SK-N-SH (cell line): ENCODE measurements around the gene PRDM15. TPM values are rescaled to one million over a fixed set of nuclear protein-coding genes. Genes with fewer than 3 reads are reported as not detected.

ENCODE experiments used
- CTCF ChIA-PET: fragments of 300-600, 350-600 bp; formaldehyde crosslinking; extraction: SDS; loops from one replicate; lab custom pipeline; 2021; lab: Yijun Ruan, JAX
- POLR2A ChIA-PET: fragments of 350-600 bp; sonication (Branson Sonifier 250); formaldehyde crosslinking; extraction: SDS; loops from one replicate; lab custom pipeline; 2020; ENCODE audit warnings: antibody characterized with exemption, inconsistent platforms; lab: Yijun Ruan, JAX
- DNase-seq: peaks from one replicate; pipeline ENCODE4 v3.0.0; 2012
- H2AFZ ChIP-seq: fragments of 200-600 bp; sonication (generic); 2 replicates; pipeline ENCODE4 v1.8.1; 2016; ENCODE audit warnings: antibody characterized with exemption, mild to moderate bottlenecking, low read depth
- H3F3A ChIP-seq: fragments of 200-600 bp; sonication (generic); replicated peaks from 2 replicates; pipeline ENCODE3; 2016; ENCODE audit warnings: antibody characterized with exemption, mild to moderate bottlenecking; ENCODE audit not compliant: insufficient read depth
- H3K27ac ChIP-seq, 2 experiments: fragments of 200-500 bp in 1 of 2; fragments of 200-600 bp in 1 of 2; sonication (Bioruptor generic) in 1 of 2; sonication (generic), shearing (Covaris generic) in 1 of 2; 2 replicates each; pipeline versions ENCODE4 v1.5.1 to v1.6.1; 2014 to 2016; ENCODE audit warnings: low read depth in 2 of 2, inconsistent platforms in 1 of 2, low read length in 1 of 2, mild to moderate bottlenecking in 1 of 2, mixed read lengths in 1 of 2
- H3K27me3 ChIP-seq: fragments of 200-600 bp; sonication (generic), shearing (Covaris generic); 2 replicates; pipeline ENCODE4 v1.6.1; 2016; ENCODE audit warnings: mixed run types; ENCODE audit not compliant: insufficient read depth
- H3K36me3 ChIP-seq, 2 experiments: fragments of 200-500 bp in 1 of 2; fragments of 200-600 bp in 1 of 2; sonication (Bioruptor generic) in 1 of 2; sonication (generic) in 1 of 2; replicated peaks in 1 of 2; 2 replicates each; pipeline versions ENCODE3 to v1.5.1; 2014 to 2016; ENCODE audit warnings: low read length in 1 of 2, mild to moderate bottlenecking in 1 of 2; ENCODE audit not compliant: insufficient read depth in 2 of 2, control insufficient read depth in 1 of 2
- H3K4me1 ChIP-seq, 2 experiments: fragments of 200-500 bp in 1 of 2; fragments of 200-600 bp in 1 of 2; sonication (Bioruptor generic) in 1 of 2; sonication (generic), shearing (Covaris generic) in 1 of 2; 2 replicates each; pipeline versions ENCODE4 v1.5.1 to v1.6.1; 2014 to 2016; ENCODE audit warnings: low read depth in 1 of 2, low read length in 1 of 2, mixed run types in 1 of 2; ENCODE audit not compliant: insufficient read depth in 2 of 2, control insufficient read depth in 1 of 2
- H3K4me2 ChIP-seq: fragments of 200-600 bp; sonication (generic), shearing (Covaris generic); 2 replicates; pipeline ENCODE4 v1.6.1; 2017; ENCODE audit warnings: mixed run types
- H3K4me3 ChIP-seq, 2 experiments: fragments of 200-500 bp in 1 of 2; fragments of 200-600 bp in 1 of 2; sonication (Bioruptor generic) in 1 of 2; sonication (generic), shearing (Covaris generic) in 1 of 2; 2 replicates each; pipeline versions ENCODE4 v1.5.1 to v1.8.1; 2014 to 2016; ENCODE audit warnings: low read depth in 2 of 2, inconsistent platforms in 1 of 2, low read length in 1 of 2, mild to moderate bottlenecking in 1 of 2, mixed read lengths in 1 of 2, moderate library complexity in 1 of 2
- H3K79me2 ChIP-seq: fragments of 200-600 bp; sonication (generic); 2 replicates; pipeline ENCODE4 v1.8.1; 2017; ENCODE audit warnings: mild to moderate bottlenecking; ENCODE audit not compliant: insufficient read depth
- H3K9ac ChIP-seq: fragments of 200-600 bp; sonication (generic); 2 replicates; pipeline ENCODE4 v1.6.1; 2017; ENCODE audit warnings: mixed run types
- H3K9me2 ChIP-seq: fragments of 200-600 bp; sonication (generic); 2 replicates; pipeline ENCODE4 v1.6.1; 2017; ENCODE audit warnings: mixed run types
- H3K9me3 ChIP-seq: fragments of 200-600 bp; sonication (generic); 2 replicates; pipeline ENCODE4 v1.6.1; 2017; ENCODE audit warnings: mixed run types, mild to moderate bottlenecking, moderate library complexity
- H4K20me1 ChIP-seq: fragments of 200-600 bp; sonication (generic); 2 replicates; pipeline ENCODE4 v1.6.1; 2017; ENCODE audit warnings: mild to moderate bottlenecking, mixed run types; ENCODE audit not compliant: insufficient read depth
- CTCF ChIP-seq: fragments of 200-600 bp; sonication (generic); IDR thresholded peaks from 2 replicates; pipeline ENCODE4 v1.6.1; 2017; ENCODE audit warnings: antibody characterized with exemption, mild to moderate bottlenecking, moderate library complexity
- ELF1 ChIP-seq: IDR thresholded peaks from 2 replicates; pipeline ENCODE4 v1.4.0; 2012
- EP300 ChIP-seq, 2 experiments: IDR thresholded peaks; 2 replicates each; pipeline versions ENCODE4 v1.4.0 to v1.6.1; 2012; ENCODE audit warnings: borderline replicate concordance in 1 of 2, low read depth in 1 of 2, low read length in 1 of 2
- EZH2phosphoT487 ChIP-seq: fragments of 200-600 bp; sonication (generic); IDR thresholded peaks from 2 replicates; pipeline ENCODE4 v1.6.1; 2017; ENCODE audit warnings: low read depth, mixed run types, mild to moderate bottlenecking, antibody characterized with exemption, moderate library complexity, borderline replicate concordance
- FOSL2 ChIP-seq: IDR thresholded peaks from 2 replicates; pipeline ENCODE4 v1.4.0; 2012; ENCODE audit warnings: low read depth, mild to moderate bottlenecking, moderate library complexity, borderline replicate concordance
- FOXJ3 ChIP-seq: sonication (generic); formaldehyde crosslinking; IDR thresholded peaks from 2 replicates; pipeline ENCODE4 v1.5.1; 2020; ENCODE audit warnings: mild to moderate bottlenecking, missing genetic modification reagents
- FOXM1 ChIP-seq: IDR thresholded peaks from 2 replicates; pipeline ENCODE4 v1.4.0; 2012; ENCODE audit warnings: low read depth, mild to moderate bottlenecking
- GABPA ChIP-seq: IDR thresholded peaks from 2 replicates; pipeline ENCODE4 v1.4.0; 2012; ENCODE audit warnings: low read depth, mild to moderate bottlenecking
- GATA2 ChIP-seq: sonication (generic); formaldehyde crosslinking; IDR thresholded peaks from 2 replicates; pipeline ENCODE4 v1.5.0; 2020; ENCODE audit warnings: mild to moderate bottlenecking, missing genetic modification reagents
- MAX ChIP-seq: IDR thresholded peaks from 2 replicates; pipeline ENCODE4 v1.4.0; 2012; ENCODE audit warnings: low read depth
- NRF1 ChIP-seq: IDR thresholded peaks from 2 replicates; pipeline ENCODE4 v1.6.1; 2012; ENCODE audit warnings: low read depth, mild to moderate bottlenecking, low read length
- PBX3 ChIP-seq: IDR thresholded peaks from 2 replicates; pipeline ENCODE4; 2012
- RAD21 ChIP-seq: IDR thresholded peaks from 2 replicates; pipeline ENCODE4 v1.6.1; 2012; ENCODE audit warnings: mild to moderate bottlenecking, low read length
- REST ChIP-seq: IDR thresholded peaks from 2 replicates; pipeline ENCODE4 v1.6.1; 2012; ENCODE audit warnings: mild to moderate bottlenecking, low read depth, low read length, moderate library complexity
- RFX5 ChIP-seq: IDR thresholded peaks from 2 replicates; pipeline ENCODE4 v1.6.1; 2012; ENCODE audit warnings: mild to moderate bottlenecking, improper control_type of control experiment, low read length
- RXRA ChIP-seq: IDR thresholded peaks from 2 replicates; pipeline ENCODE4 v1.4.0; 2012; ENCODE audit warnings: low read depth, mild to moderate bottlenecking, borderline replicate concordance
- TAF1 ChIP-seq: IDR thresholded peaks from 2 replicates; pipeline ENCODE4 v1.6.1; 2012; ENCODE audit warnings: low read depth, mild to moderate bottlenecking, low read length, moderate library complexity, borderline replicate concordance
- TCF12 ChIP-seq: IDR thresholded peaks from 2 replicates; pipeline ENCODE4 v1.4.0; 2012
- TEAD4 ChIP-seq: IDR thresholded peaks from 2 replicates; pipeline ENCODE4 v1.4.0; 2012; ENCODE audit warnings: mild to moderate bottlenecking, borderline replicate concordance; ENCODE audit not compliant: insufficient read depth
- ZBTB33 ChIP-seq: IDR thresholded peaks from 2 replicates; pipeline ENCODE4 v1.4.0; 2012; ENCODE audit warnings: low read depth, borderline replicate concordance
- WGBS: methylation state at CpG from one replicate; pipeline ENCODE4 v1.1.6; 2017; ENCODE audit warnings: low lambda C conversion rate; 5-methylcytosine and 5-hydroxymethylcytosine counted together
- polyA plus RNA-seq, 3 experiments: library from polyadenylated mRNA; depleted of rRNA; stranded (reverse); fragments of >200 nt; gene quantifications; 2 replicates each; pipeline ENCODE4 v1.2.3, GENCODE V29; 2012

PRDM15 gene
- polyA plus RNA-seq, 1 of the 3 experiments (the other 2 are of a cell fraction) = 7.0 TPM

- DNase-seq = no peak
- no peaks in the 10 kb centered on the region for H3K9me2 ChIP-seq
- H3K27me3 ChIP-seq = no peaks in the 10 kb centered on the region
- H3K27ac ChIP-seq = no peak overlapping the region
- H3K4me3 ChIP-seq = no peak overlapping the region
- CTCF ChIA-PET = interaction anchor here (1.2 kb wide), 1 partner anchor 12 kb away, joined by 3 read pairs; no protein-coding TSS in a partner anchor
- peaks cover 5 to 7% of the 10 kb centered on the region in 2 experiments; a peak in 2 of 4 replicates for H3K4me1 ChIP-seq
- H2AFZ ChIP-seq = no peak overlapping the region
- H3F3A ChIP-seq = peaks cover 2% of the 10 kb centered on the region
- no peaks in the 10 kb centered on the region for H4K20me1 ChIP-seq
- H3K4me2 ChIP-seq = no peak overlapping the region
- no peaks in the 10 kb centered on the region for H3K9me3 ChIP-seq
- POLR2A ChIA-PET = no interaction called here
- H3K36me3 ChIP-seq = no peaks in the 10 kb centered on the region
- peaks cover 6% of the 10 kb centered on the region; the same call in 1 of the 2 replicates for H3K79me2 ChIP-seq
- WGBS = 94% methylated on average over 15 of the region's 17 CpGs
- H3K9ac ChIP-seq = no peak overlapping the region
- TF ChIP-seq EP300 (IDR thresholded peaks at IDR 0.05; ENCODE audit: borderline replicate concordance in 1 of 2, low read depth in 1 of 2, low read length in 1 of 2) (no peak), REST (no peak), RFX5 (no peak), PBX3 (no peak), ELF1 (no peak), CTCF (no peak), FOXJ3 (CRISPR knock-in tag) (no peak), FOXM1 (no peak), GABPA (no peak), RXRA (no peak), RAD21 (no peak), MAX (no peak), ZBTB33 (no peak), FOSL2 (no peak), TEAD4 (no peak), TCF12 (no peak), EZH2phosphoT487 (no peak), TAF1 (no peak), GATA2 (no peak), NRF1 (no peak)
- TF ChIP-seq, all 33 proteins: peak for 0
Measured at GRCh38 chr21:41927727-41928409, 48.7 kb upstream of the PRDM15 start.
